Caki2 (cell line): ENCODE data around the gene ACR. TPM values are rescaled to one million over a fixed set of nuclear protein-coding genes. Genes with fewer than 3 reads are reported as not detected.

ENCODE experiments used
- total RNA-seq: library from RNA; depleted of rRNA; stranded (reverse); fragments of >200 nt; shearing (Covaris generic); gene quantifications from 2 replicates; pipeline ENCODE4 v1.2.3, GENCODE V29; 2014; ENCODE audit warnings: low replicate concordance; rRNA removed

The ACR gene
- total RNA-seq, 1 experiment from 2014 or later = not detected

Other genes with a start within 250 kb of the ACR start
- 112 and 117 TPM in 2 replicates for gene LMF2, start 230.5 kb upstream of the ACR start, total RNA-seq
- 133 and 152 TPM in 2 replicates for gene NCAPH2, start 230.0 kb upstream of the ACR start, total RNA-seq
- gene SCO2, start 212.6 kb upstream of the ACR start, total RNA-seq = 4.9 TPM in 1 of 2 replicates, not detected in the other
- gene TYMP, start 208.2 kb upstream of the ACR start, total RNA-seq = 104 and 118 TPM in 2 replicates
- not detected in 2 replicates for gene KLHDC7B, start 192.3 kb upstream of the ACR start, total RNA-seq
- not detected in 2 replicates for gene SYCE3, start 175.3 kb upstream of the ACR start, total RNA-seq
- 0.35 and 10.4 TPM in 2 replicates for gene CPT1B, start 159.8 kb upstream of the ACR start, total RNA-seq
- 21.9 and 32.2 TPM in 2 replicates for gene CHKB, start 155.4 kb upstream of the ACR start, total RNA-seq
- gene MAPK8IP2, start 137.4 kb upstream of the ACR start, total RNA-seq = 3.0 and 5.5 TPM in 2 replicates
- gene ARSA, start 110.1 kb upstream of the ACR start, total RNA-seq = 32.4 and 49.5 TPM in 2 replicates
- gene SHANK3, start 65.4 kb upstream of the ACR start, total RNA-seq = 1.1 and 2.3 TPM in 2 replicates
- gene RABL2B, start 45.4 kb downstream of the ACR start, total RNA-seq = 20.3 and 25.6 TPM in 2 replicates